HG03066 (cell line): Measurements from ENCODE around the gene ERMARD.

ENCODE experiments used
- ATAC-seq: cut with Tn5 transposase; IDR thresholded peaks from one replicate; pipeline ENCODE4 v1.9.1; 2021; ENCODE audit warnings: low read depth; ENCODE audit not compliant: unreplicated experiment

The ERMARD gene

GRCh38 chr6:169816054-169816453 lies 64.6 kb downstream of the ERMARD start:
- ATAC-seq = no peak

- ATAC-seq = no peak
These were observed 65.6 kb downstream of the ERMARD start for GRCh38 chr6:169816975-169817374.

- no peak for ATAC-seq
These were observed 68.9 kb downstream of the ERMARD start for GRCh38 chr6:169820358-169820757.

GRCh38 chr6:169824021-169824420 lies 72.6 kb downstream of the ERMARD start:
- no peak for ATAC-seq

GRCh38 chr6:169824848-169825557 lies 73.6 kb downstream of the ERMARD start:
- no peak for ATAC-seq

- no peak for ATAC-seq
These were observed 74.3 kb downstream of the ERMARD start for GRCh38 chr6:169825558-169826225.

GRCh38 chr6:169826697-169827096 lies 75.3 kb downstream of the ERMARD start:
- ATAC-seq = no peak

- ATAC-seq = no peak
These were observed 75.9 kb downstream of the ERMARD start for GRCh38 chr6:169827290-169827717.

GRCh38 chr6:169828176-169828575 lies 76.8 kb downstream of the ERMARD start:
- ATAC-seq = no peak

GRCh38 chr6:169829786-169830185 lies 78.4 kb downstream of the ERMARD start:
- ATAC-seq = no peak

GRCh38 chr6:169830876-169831275 lies 79.5 kb downstream of the ERMARD start:
- ATAC-seq = no peak
